HPDE6-E6E7 (cell line): Measurements from ENCODE around the gene FRAS1.
"Not testable (repeated sequence)": the region's sequence is repeated elsewhere in the genome, so short reads cannot be mapped to it uniquely, and the experiment has no call there.

Experiments used
- DNase-seq: peaks from one replicate; pipeline ENCODE4 v3.0.0; 2011; ENCODE audit warnings: missing footprints; ENCODE audit errors: extremely low spot score

Gene FRAS1

DNA sequence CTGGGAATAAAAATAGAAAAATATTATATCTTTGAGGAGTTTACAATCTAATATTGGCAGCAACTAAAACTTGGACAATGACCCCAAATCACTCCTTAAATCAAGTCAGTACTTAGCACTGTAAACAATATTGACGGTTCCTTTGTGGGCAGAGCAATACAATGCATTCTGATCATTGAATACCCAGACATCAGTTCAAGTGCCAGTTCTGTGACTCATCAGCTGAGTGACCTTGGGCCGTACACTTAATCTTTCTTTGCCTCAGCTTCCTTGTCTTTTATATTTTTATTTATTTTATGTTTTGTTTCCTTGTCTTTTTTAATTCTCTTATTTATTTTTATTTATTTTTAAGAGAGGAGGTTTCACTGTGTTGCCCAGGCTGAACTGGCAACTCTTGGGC lies 382.2 kb downstream of the FRAS1 start:
- no peak for DNase-seq

DNA sequence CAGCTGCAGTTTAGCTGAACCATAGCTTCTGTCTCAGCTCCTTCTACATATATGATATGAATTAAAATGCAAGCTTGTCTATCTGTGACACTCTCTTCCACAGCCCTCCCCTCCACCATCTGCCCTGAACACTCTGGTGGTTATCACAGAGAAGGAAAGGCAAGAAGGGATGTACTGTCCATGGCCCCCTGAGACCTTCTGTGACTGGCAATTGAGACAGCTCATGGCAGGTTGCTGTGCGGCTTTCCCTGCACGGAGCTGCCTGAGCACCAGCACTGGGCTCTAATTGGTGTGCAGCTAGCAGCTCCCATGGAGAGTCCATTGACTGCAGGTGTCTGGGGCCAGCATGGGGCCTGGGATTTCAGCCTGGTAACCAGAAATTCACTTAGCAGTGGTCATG lies 384.6 kb downstream of the FRAS1 start:
- DNase-seq = no peak

DNA sequence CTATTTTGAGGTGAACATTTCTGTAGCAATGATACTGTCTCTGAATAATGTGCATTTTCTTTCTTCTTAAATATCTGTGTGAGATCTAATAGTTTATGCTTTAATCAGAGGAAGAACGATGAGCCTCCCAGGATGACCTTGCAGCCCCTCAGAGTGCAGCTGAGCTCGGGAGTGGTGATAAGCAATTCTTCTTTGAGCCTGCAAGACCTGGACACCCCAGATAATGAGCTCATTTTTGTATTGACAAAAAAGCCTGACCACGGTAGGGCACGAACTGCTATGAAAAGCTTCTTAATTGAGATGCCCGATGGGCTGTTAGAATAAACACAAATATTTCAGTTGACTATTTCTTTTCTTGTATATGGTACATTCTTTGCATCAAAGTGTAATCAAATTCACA lies 389.5 kb downstream of the FRAS1 start:
- DNase-seq = no peak

DNA sequence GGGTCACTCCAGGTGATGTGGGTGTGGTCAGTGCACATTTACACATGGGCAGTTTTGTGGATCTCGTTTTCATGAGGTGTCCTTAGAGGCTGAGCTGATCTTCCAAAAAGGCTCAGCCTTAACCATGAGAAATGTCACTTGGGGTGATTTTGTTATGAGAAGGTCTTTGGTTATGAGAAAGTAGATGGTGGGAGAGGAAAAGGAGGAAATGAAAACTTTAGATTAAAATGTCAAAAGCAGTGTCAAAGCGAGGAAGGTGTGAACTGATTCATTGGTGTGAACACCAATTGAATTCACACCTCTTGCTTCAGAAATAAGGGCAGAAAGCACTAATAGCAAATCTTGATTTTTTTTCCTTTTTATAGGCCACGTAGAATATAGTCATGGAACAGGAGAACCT lies 394.3 kb downstream of the FRAS1 start:
- DNase-seq = no peak

DNA sequence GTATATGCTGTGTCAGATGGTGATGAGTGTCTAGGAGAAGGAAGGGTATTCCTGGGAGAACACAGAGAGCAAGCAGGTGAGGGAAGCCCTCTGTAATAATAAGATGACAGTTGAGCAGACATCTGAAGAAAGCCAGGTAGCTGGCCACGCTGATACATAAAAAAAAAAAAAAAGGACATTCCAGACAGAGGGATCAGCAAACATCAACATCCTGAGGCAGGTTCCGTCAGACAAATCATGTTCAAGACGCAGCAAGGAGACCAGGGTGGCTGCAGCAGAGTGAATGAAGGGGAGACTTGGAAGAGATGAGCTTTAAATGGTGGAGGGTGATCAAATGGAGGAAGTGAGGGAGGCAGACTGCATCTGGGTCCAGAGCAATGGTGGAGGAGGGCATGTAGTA lies 396.9 kb downstream of the FRAS1 start:
- no peak for DNase-seq

DNA sequence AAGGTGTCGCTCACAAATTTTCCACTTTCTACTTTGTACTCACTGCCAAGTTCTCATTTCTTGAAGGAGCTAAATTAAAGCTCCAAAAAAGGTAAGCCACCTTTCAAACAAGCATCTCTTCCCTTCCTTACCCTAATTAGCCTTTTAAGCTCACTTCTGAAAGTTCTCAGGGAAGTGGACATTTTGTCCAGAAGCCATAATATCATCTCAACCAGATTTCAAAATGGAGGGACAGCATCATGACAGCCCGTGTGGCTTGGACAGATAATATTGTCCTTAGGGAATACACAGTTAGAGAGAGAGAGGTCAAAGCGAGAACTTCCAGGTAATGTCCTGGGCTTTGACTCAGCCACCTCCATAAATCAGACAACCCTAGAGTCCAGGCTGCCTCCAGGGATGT lies 400.6 kb downstream of the FRAS1 start:
- no peak for DNase-seq

DNA sequence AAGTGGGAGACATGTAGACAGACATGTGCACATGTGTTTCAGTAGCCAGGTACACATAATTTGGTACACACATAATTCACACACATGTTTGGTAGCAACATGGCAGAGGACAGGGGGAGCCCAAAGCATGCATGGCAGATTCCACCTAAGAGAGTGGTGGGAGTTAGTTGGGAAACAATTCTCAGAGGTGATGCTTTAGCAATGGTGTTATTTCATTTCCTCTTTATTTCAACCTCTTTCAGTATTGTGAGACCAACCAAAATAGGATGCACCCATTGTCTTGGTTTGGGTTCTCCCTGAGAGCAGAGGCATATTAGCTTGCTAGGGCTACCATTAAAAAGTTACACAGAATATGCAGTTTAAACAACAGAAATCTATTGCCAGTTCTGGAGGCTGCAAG lies 402.2 kb downstream of the FRAS1 start:
- DNase-seq = no peak

DNA sequence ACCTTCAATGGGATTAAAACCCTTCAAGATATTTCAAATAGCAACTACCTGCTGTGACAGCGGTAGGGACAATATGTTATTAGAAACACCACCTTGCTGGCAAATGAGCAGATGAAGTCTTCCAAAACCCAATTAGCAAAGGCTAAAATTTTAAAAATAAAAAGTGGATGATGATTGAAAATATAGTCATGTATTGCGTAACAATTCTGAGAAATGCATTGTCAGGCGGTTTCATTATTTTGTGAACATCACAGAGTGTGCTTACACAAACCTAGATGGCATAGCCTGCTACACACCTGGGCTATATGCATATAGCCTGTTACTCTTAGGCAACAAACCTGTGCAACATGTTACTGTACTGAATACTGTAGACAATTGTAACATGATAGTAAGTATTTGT lies 403.2 kb downstream of the FRAS1 start:
- no peak for DNase-seq

DNA sequence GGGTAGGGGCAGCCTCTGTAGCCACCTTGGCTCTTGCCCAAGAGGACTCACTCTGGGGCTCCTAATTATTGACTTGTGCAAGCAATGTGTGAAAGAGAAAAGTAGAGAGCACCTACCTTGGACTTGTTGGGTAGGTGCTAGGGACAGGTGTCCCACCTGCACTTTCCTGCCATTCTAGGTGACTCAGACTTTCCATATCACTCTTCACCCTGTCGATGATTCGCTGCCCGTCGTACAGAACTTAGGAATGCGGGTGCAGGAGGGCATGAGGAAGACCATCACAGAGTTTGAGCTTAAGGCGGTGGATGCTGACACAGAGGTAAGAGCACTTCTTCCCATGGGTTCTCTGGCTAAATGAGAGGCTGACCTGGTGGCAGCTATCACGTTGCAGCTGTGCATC lies 407.1 kb downstream of the FRAS1 start:
- no peak for DNase-seq

DNA sequence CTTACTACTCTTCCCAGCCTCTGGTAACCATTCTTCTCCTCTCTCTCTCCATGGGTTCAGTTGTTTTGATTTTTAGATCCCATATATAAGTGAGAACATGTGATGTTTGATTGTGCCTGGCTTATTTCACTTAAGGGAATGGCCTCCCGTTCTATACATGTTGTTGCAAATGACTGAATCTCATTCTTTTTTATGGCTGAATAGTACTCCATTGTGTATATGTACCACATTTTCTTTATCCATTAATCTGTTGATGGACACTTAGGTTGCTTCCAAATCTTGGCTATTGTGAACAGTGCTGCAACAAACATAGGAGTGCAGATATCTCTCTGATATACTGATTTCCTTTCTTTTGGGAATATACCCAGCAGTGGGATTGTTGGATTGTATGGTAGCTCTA lies 410.1 kb downstream of the FRAS1 start:
- DNase-seq = not testable (repeated sequence)

DNA sequence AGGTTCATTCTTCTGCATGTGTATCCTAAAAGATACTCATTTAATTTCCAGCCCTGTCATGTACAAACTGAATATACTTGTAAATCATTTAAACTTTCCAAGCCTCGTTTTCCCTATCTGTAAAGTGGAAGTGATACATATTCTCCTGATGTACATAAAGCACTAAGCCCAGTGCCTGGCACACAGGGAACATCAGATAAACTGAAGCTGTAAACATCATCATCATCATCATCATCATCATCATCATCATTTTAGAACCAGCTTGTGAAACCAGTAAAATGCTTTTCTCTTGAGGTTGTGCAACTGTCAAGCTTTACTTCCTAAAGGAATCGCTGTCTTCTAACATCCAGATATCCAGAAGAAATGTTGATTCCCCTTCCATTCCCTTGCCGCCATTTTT lies 411.1 kb downstream of the FRAS1 start:
- DNase-seq = no peak

DNA sequence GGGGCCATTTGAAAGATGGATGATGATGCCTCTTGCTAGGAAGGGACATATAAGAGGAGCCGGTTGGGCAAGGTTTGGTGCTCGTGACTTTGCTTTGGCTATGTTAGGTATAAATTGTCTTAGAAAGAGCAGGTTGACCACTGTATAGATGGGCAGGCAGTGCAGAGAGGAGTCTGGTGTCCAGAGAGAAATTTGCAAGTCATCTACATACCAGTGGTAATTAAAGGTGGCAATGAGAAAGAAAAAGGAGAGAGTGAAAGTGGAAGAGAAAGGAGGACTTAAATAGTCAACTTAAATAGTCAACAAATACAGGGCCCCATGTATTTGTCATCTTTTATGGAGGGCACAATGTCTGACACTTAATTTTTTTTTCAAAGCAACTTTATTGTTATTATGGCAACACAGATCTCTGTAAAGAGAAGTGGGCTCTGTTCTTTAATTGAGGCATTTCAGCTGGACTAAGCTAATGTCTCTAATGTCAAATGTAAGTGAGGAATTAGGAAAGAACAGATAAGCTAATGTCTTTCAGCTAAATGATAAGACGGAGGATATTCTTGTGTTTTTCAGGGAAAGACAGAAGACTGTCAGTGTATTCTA lies 419.1 kb downstream of the FRAS1 start:
- no peak for DNase-seq

DNA sequence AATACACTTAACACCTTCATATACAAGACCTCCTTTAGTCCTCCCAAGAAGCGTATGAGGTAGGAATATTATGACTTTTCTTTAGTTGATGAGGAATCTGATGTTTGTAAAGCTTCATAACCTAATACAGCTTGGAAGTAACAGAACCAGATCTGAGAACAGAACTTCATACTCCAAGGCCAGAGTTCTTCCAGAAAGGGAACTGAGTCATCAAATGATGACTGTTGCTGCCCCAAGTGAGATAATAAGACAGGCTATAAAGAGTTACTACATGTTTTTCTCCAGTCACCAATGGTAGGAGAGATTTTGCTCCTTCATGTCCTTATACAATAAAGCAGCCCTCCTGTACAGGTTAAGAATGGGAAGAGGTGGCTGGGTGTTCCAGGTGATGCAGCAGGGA lies 420.2 kb downstream of the FRAS1 start:
- no peak for DNase-seq

DNA sequence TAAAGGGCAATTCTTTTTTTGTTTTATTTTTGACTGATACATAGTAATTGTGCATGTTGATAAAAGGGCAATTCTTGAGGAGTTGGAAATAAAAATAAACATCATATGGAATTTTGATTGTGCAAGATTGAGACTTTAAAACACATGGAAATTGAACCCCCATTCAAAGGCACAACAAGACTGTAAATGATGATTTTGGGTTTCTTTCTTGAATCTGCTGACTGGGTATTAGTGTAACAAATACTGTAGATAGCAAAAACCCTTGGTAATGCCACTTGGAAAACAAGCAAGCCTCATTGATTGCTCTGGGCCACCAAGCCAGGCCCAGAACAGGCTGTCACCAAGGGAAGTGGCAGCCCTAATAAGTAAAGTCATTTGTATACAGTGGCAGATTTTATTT lies 421.4 kb downstream of the FRAS1 start:
- DNase-seq = no peak

DNA sequence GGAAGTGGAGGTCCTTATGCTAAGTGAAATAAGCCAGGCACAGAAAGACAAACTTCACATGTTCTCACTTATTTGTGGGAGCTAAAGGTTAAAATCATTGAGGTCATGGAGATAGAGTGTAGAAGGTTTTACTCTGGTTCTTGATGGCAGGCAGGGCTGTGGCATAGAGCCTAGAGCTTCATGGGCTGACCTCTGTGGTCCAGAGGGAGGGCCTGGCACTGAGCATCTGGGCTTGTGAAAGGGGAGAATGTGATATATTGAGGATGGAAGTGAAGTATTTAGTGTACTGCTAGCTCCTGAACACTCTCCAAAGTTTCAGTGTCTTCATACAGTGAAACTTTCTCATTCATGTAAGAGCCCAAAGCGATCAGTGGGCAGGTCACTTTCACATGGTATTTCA lies 423.2 kb downstream of the FRAS1 start:
- DNase-seq = no peak

DNA sequence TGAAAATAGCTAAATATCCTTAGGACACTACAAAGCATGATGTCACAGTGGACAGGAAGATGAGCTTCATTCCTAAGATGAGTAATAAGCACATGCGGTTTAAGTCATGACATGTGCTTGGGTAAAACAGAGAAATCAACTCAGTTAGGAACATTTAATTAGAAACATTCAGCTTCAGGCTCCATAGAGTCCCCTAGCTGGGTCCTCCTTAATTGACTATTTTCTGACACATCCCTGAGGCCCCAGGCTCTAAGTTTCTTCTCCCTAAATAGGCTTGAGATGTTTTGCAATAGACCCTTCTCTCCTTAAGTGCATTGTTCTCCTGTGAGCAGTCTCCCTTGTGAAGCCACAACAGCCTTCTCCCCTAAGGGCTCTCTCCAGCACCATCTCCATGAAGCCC lies 424.1 kb downstream of the FRAS1 start:
- peak; percentile 27 for DNase-seq

DNA sequence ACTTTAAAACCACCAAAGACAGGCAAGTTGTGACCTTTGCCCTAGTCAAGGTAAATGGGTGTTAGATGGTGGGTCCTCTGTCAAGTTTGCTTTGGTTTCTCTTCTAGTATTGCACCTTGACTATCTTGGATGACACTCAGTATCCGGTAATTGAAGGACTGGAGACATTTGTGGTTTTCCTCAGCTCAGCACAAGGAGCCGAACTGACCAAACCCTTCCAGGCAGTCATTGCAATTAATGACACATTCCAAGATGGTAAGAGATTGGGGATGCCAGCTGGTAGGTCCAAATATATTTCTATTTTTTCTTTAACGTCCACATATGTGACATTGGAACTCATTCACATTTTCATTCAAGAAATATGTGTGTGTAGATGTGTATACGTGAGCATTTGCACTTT lies 425.2 kb downstream of the FRAS1 start:
- DNase-seq = no peak

DNA sequence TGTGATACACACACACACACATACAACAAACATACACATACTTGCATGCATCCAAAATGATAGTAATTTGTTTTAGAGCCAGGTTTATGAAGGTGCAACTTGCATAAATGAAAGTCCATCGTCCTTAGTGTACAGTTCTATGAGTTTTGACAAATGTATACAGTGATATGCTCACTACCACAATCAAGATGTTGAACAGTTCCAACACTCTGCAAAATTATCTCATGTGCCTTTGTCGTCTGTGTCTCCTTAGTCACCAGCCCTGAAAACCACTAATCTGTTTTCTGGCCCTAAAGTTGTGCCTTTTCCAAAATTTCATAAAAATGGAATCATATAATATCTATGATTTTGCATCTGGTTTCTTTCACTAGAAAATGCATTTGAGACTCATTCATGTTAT lies 426.7 kb downstream of the FRAS1 start:
- DNase-seq = no peak

DNA sequence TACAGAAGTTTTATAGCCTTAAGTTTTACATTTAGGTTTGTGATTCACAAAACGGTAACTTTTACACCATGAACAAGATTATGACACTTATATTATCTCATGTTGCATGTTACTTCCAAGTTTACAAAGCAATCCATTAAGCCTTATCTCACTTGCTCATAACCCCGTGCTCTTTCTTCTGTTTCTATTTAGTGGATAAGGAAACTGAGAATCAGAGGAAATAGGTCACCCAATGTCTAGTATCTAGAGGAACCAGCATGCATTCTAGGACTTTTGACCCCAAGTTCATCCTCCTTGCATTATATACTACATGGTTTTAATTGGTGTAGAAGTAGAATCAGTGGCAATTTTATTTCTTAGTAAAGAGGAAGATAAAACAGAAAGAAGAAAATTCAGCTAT lies 427.5 kb downstream of the FRAS1 start:
- no peak for DNase-seq

DNA sequence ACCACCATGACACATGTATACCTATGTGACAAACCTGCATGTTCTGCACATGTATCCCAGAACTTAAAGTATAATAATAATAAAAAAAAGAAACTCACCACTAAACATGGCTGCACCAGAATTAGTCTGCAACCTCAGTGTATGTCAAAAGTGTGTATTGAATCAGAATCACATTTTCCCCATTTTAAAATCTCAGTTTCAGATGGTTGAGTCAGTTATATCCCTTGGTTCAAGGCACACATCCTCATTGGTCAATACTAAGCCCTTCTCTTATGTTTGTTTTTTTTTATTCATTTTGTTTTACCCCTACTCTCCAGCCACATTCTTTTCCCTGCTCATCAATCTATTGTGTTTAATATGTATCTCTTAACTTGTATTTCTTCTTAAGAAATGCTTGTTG lies 436.6 kb downstream of the FRAS1 start:
- no peak for DNase-seq

DNA sequence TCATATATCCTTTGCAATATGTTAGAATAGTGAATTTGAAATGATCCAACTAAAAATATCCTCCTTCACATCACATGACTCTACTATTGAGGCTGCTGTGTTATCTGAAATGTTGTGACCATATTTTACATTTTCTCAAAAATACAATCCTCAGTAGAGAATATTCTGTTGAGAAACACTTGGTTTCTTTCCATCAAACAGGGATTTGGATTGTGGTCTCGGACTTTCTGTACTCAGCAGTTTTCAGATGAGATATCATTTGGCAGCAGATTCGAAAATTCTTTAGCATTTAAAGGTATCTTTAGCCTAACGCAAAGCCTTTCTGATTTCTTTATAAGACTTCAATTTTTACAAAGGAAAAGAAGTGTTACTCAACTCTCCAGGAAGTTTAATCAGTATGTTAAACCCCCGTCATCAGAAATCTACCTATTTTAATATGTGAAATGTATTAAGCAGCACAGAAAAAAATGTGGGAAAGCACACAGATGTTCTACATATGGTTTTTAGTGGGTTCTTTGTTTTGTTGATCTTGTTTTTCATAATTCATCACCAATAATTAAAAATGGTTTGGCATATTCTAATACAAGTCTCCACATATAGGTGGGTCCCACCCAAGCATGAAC lies 439.0 kb downstream of the FRAS1 start:
- DNase-seq = no peak

DNA sequence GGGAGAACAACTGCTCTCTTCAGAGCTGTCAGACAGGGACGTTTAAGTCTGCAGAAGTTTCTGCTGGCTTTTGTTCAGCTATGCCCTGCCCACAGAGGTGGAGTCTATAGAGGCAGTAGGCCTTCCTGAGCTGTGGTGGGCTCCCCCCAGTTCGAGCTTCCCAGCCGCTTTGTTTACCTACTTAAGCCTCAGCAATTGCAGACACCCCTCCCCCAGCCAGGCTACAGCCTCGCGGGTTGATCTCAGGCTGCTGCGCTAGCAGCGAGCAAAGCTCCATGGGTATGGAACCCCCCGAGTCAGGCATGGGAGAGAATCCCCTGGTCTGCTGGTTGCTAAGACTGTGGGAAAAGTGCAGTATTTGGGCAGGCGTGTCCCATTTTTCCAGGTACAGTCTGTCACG lies 449.1 kb downstream of the FRAS1 start:
- DNase-seq = not testable (repeated sequence)

DNA sequence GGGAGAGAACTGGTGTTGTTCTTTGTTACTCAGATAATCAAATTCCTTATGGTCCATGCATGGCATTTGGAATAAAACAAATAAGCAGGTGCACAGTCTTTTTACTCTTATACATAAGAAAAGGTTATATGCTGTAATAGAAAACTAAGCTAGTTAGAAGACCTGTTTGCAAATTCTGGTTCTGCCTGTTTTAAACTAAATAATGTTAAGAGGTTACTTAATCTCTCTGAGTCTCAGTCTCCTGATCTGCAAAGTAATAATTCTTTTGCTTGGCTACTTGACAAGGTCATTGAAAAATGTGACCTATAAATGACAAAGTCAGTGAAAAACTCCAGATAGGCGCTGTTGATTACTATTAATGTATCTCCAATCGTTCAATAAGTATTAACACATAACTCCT lies 451.9 kb downstream of the FRAS1 start:
- no peak for DNase-seq

DNA sequence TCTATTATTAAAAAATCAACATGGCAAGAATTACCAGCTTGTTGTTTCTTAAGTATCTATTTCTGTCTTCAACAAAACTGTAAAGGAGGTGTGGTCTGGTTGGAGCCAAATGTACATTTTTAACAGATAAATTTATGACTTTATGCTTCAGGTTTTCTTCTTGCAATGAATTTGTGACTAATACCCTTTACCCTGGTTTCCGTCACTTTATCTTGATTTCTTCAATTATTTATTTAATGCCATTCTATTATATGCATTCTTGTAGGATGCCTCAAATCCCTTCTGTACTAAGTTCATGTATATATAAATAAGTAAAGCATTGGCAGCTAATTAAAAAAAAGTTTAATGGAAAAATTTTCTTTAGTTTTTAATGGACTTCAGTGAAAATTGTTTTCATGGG lies 453.0 kb downstream of the FRAS1 start:
- DNase-seq = no peak
